IMR-90 (cell line): ENCODE measurements around the gene MZB1. TPM values are rescaled to one million over a fixed set of nuclear protein-coding genes. Genes with fewer than 3 reads are reported as not detected.

Source experiments
- ATAC-seq: fragments of 200-7000 bp; cut with Tn5 transposase; 2 replicates; pipeline ENCODE4 v1.9.1; 2020; ENCODE audit warnings: low read depth, mild to moderate bottlenecking, moderate library complexity
- BruUV-seq: library from RNA; stranded (reverse); fragments of 400-500 nt; replicated peaks from 2 replicates; lab custom pipeline; 2021; lab: Mats Ljungman, UMichigan
- CTCF ChIA-PET: fragments of 300-600 bp; formaldehyde crosslinking; extraction: SDS; loops from one replicate; lab custom pipeline; 2021; ENCODE audit warnings: antibody characterized with exemption; lab: Yijun Ruan, JAX
- POLR2A ChIA-PET: fragments of 300-600 bp; sonication (Branson Sonifier 250); formaldehyde crosslinking; loops from one replicate; lab custom pipeline; 2022; ENCODE audit warnings: antibody characterized with exemption; ENCODE audit not compliant: unreplicated experiment; lab: Charles Lee
- DNase-seq: peaks from one replicate; pipeline ENCODE4 v3.0.0; 2013
- H2AFZ ChIP-seq: replicated peaks from 2 replicates; pipeline ENCODE3; 2013; ENCODE audit warnings: low read length, mild to moderate bottlenecking; ENCODE audit not compliant: poor library complexity
- H2AK5ac ChIP-seq: 2 replicates; pipeline ENCODE4 v1.6.1; 2013; ENCODE audit warnings: low read depth, low read length, inconsistent platforms
- H2AK9ac ChIP-seq: replicated peaks from 2 replicates; pipeline ENCODE3; 2013; ENCODE audit warnings: mild to moderate bottlenecking, low read depth, low read length, moderate library complexity; ENCODE audit not compliant: poor library complexity
- H2BK120ac ChIP-seq: 2 replicates; pipeline ENCODE4 v1.6.1; 2013; ENCODE audit warnings: low read depth, low read length, inconsistent platforms
- H2BK15ac ChIP-seq: 3 replicates; pipeline ENCODE4 v1.6.1; 2013; ENCODE audit warnings: low read depth, low read length, inconsistent platforms
- H2BK20ac ChIP-seq: 2 replicates; pipeline ENCODE4 v1.6.1; 2013; ENCODE audit warnings: low read depth, mild to moderate bottlenecking, inconsistent platforms, low read length, moderate library complexity
- H2BK5ac ChIP-seq: 2 replicates; pipeline ENCODE4 v1.6.1; 2013; ENCODE audit warnings: mild to moderate bottlenecking, low read depth, low read length, inconsistent platforms; ENCODE audit not compliant: poor library complexity, severe bottlenecking
- H3K14ac ChIP-seq: replicated peaks from 2 replicates; pipeline ENCODE4 v1.6.1; 2013; ENCODE audit warnings: low read depth, low read length, inconsistent platforms
- H3K18ac ChIP-seq: 2 replicates; pipeline ENCODE4 v1.6.1; 2013; ENCODE audit warnings: low read depth, low read length, control low read depth
- H3K23ac ChIP-seq: 2 replicates; pipeline ENCODE4 v1.6.1; 2013; ENCODE audit warnings: low read depth, low read length, inconsistent platforms
- H3K27ac ChIP-seq: 2 replicates; pipeline ENCODE4 v1.5.1; 2013; ENCODE audit warnings: mild to moderate bottlenecking, control low read depth, low read length; ENCODE audit not compliant: insufficient read depth
- H3K27me3 ChIP-seq: 2 replicates; pipeline ENCODE4 v1.6.1; 2013; ENCODE audit warnings: low read length; ENCODE audit not compliant: control insufficient read depth, insufficient read depth
- H3K36me3 ChIP-seq: 2 replicates; pipeline ENCODE4 v1.6.1; 2013; ENCODE audit warnings: low read length, mixed read lengths; ENCODE audit not compliant: control insufficient read depth, insufficient read depth
- H3K4ac ChIP-seq: 2 replicates; pipeline ENCODE4 v1.6.1; 2013; ENCODE audit warnings: low read depth, low read length, inconsistent platforms
- H3K4me1 ChIP-seq: 2 replicates; pipeline ENCODE4 v1.6.1; 2013; ENCODE audit warnings: low read length, mixed read lengths; ENCODE audit not compliant: control insufficient read depth, insufficient read depth
- H3K4me2 ChIP-seq: 2 replicates; pipeline ENCODE4 v1.6.1; 2013; ENCODE audit warnings: low read depth, mild to moderate bottlenecking, control low read depth, low read length, moderate library complexity
- H3K4me3 ChIP-seq: 2 replicates; pipeline ENCODE4 v1.5.1; 2013; ENCODE audit warnings: low read depth, mild to moderate bottlenecking, control low read depth, low read length, moderate library complexity; ENCODE audit not compliant: insufficient read depth
- H3K56ac ChIP-seq: 2 replicates; pipeline ENCODE4 v1.6.1; 2013; ENCODE audit warnings: low read length, inconsistent platforms; ENCODE audit not compliant: insufficient read depth; ENCODE audit errors: extremely low read depth
- H3K79me1 ChIP-seq, 2 experiments: 2 replicates each; pipeline ENCODE4 v1.6.1; 2013; ENCODE audit warnings: low read length in 2 of 2, inconsistent platforms in 1 of 2, low read depth in 1 of 2
- H3K9ac ChIP-seq: 2 replicates; pipeline ENCODE4 v1.6.1; 2013; ENCODE audit warnings: low read depth, low read length, control low read depth
- H3K9me1 ChIP-seq: 2 replicates; pipeline ENCODE4 v1.6.1; 2013; ENCODE audit warnings: low read length, inconsistent platforms; ENCODE audit not compliant: insufficient read depth
- H3K9me3 ChIP-seq: 2 replicates; pipeline ENCODE4 v1.6.1; 2013; ENCODE audit warnings: low read length; ENCODE audit not compliant: control insufficient read depth, insufficient read depth
- H4K20me1 ChIP-seq: 2 replicates; pipeline ENCODE4 v1.6.1; 2013; ENCODE audit warnings: low read length, inconsistent platforms; ENCODE audit not compliant: insufficient read depth
- H4K5ac ChIP-seq: 2 replicates; pipeline ENCODE4 v1.6.1; 2013; ENCODE audit warnings: mild to moderate bottlenecking, low read depth, low read length, control low read depth
- H4K8ac ChIP-seq, 2 experiments: 2 replicates each; pipeline ENCODE4 v1.6.1; 2013; ENCODE audit warnings: low read depth in 2 of 2, low read length in 2 of 2, control low read depth in 1 of 2, inconsistent platforms in 1 of 2
- H4K91ac ChIP-seq: 2 replicates; pipeline ENCODE4 v1.6.1; 2013; ENCODE audit warnings: low read depth, low read length, inconsistent platforms; ENCODE audit not compliant: insufficient read depth
- BHLHE40 ChIP-seq: fragments of 150-350 bp; IDR thresholded peaks from 2 replicates; pipeline ENCODE4 v1.6.1; 2016; ENCODE audit warnings: mild to moderate bottlenecking, low read depth, low read length
- CHD1 ChIP-seq: IDR thresholded peaks from 2 replicates; pipeline ENCODE4 v1.6.1; 2012; ENCODE audit warnings: low read depth, low read length, improper control_type of control experiment
- ELK1 ChIP-seq: fragments of 150-350 bp; IDR thresholded peaks from 2 replicates; pipeline ENCODE4 v1.6.1; 2016; ENCODE audit warnings: low read depth, mild to moderate bottlenecking, low read length, moderate library complexity, borderline replicate concordance
- MAFK ChIP-seq: IDR thresholded peaks from 2 replicates; pipeline ENCODE4 v1.6.1; 2012; ENCODE audit warnings: low read depth, low read length, improper control_type of control experiment
- MAZ ChIP-seq: IDR thresholded peaks from 2 replicates; pipeline ENCODE4 v1.6.1; 2012; ENCODE audit warnings: low read depth, mild to moderate bottlenecking, low read length, improper control_type of control experiment, moderate library complexity, borderline replicate concordance
- MXI1 ChIP-seq: IDR thresholded peaks from 2 replicates; pipeline ENCODE4 v1.6.1; 2012; ENCODE audit warnings: low read depth, mild to moderate bottlenecking, low read length, moderate library complexity, borderline replicate concordance
- NFE2L2 ChIP-seq: fragments of 150-350 bp; IDR thresholded peaks from 2 replicates; pipeline ENCODE4 v1.6.1; 2016; ENCODE audit warnings: low read depth, mild to moderate bottlenecking, low read length
- POLR2A ChIP-seq: IDR thresholded peaks from 2 replicates; pipeline ENCODE4 v1.6.1; 2012; ENCODE audit warnings: mild to moderate bottlenecking, low read depth, low read length
- RAD21 ChIP-seq: IDR thresholded peaks from 2 replicates; pipeline ENCODE4 v1.6.1; 2012; ENCODE audit warnings: low read length, improper control_type of control experiment
- RFX5 ChIP-seq: IDR thresholded peaks from 2 replicates; pipeline ENCODE4 v1.8.0; 2012; ENCODE audit warnings: low read depth, mild to moderate bottlenecking, low read length, moderate library complexity
- SMC3 ChIP-seq: fragments of 150-350 bp; IDR thresholded peaks from 2 replicates; pipeline ENCODE4 v1.6.1; 2016; ENCODE audit warnings: low read depth, mild to moderate bottlenecking, antibody characterized with exemption, low read length, moderate library complexity
- WGBS, 2 experiments: methylation state at CpG; one replicate each; pipeline versions ENCODE4 v1.1.5 to v1.1.7; 2013; ENCODE audit warnings: missing lambda C conversion rate in 2 of 2; ENCODE audit not compliant: insufficient read length in 1 of 2; ENCODE audit errors: extremely low coverage in 2 of 2; 5-methylcytosine and 5-hydroxymethylcytosine counted together
- dilution Hi-C: fragments of 300-500 bp; cut with HindIII; formaldehyde crosslinking; loops from one replicate; pipeline ENCODE4 v1.14.3; 2018; ENCODE audit warnings: low sequenced_read_pairs; ENCODE audit not compliant: unreplicated experiment
- in situ Hi-C: fragments of 300-500 bp; cut with MboI; formaldehyde crosslinking; loops from 3 replicates; pipeline ENCODE4 v1.14.3; 2019; ENCODE audit warnings: low sequenced_read_pairs, inconsistent platforms, mixed read lengths
- intact Hi-C: fragments of 100-400 bp; cut with micrococcal nuclease; formaldehyde crosslinking; loops from 2 replicates; pipeline ENCODE4 v1.10.0; 2022
- polyA plus RNA-seq, 3 experiments: library from polyadenylated mRNA; depleted of rRNA; stranded (reverse); fragments of >200 nt; gene quantifications; 2 replicates each; pipeline ENCODE4 v1.2.3, GENCODE V29; 2012; ENCODE audit warnings: low replicate concordance in 1 of 3
- total RNA-seq: library from RNA; depleted of rRNA; stranded (reverse); fragments of >200 nt; gene quantifications from 2 replicates; pipeline ENCODE4 v1.2.3, GENCODE V29; 2012
- TF ChIP-seq, protein P1 (sequence below): conservative IDR thresholded peaks from 2 replicates; pipeline ENCODE4 v1.5.1; 2012; ENCODE audit warnings: mild to moderate bottlenecking, low read depth, low read length, improper control_type of control experiment

MZB1 gene
- total and polyA plus RNA-seq, 2 of the 4 experiments (the other 2 are of a cell fraction): not detected

- TF ChIP-seq POLR2A (no peak), RAD21 (no peak)
Measured at GRCh38 chr5:139381837-139382761, 7.6 kb downstream of the MZB1 start (continued).

GRCh38 chr5:139379626-139380449 is 9.9 kb downstream of the MZB1 start:
- intact Hi-C loops: no loop called here
- no TSS peak for BruUV-seq
- Histone ChIP-seq H4K91ac (no peak overlapping the region), H3K36me3 (peaks cover 8% of the 10 kb centered on the region; the same call in 1 of the 2 replicates), H3K18ac (no peak overlapping the region), H3K4ac (no peak overlapping the region), H2AFZ (no peak overlapping the region), H3K27ac (no peak overlapping the region), H3K27me3 (no peaks in the 10 kb centered on the region), H3K79me1 (no peaks in the 10 kb centered on the region), H2AK5ac (no peak overlapping the region), H4K5ac (no peak overlapping the region), H3K4me2 (no peak overlapping the region), H3K23ac (no peak overlapping the region), H3K56ac (no peak overlapping the region), H3K4me1 (peaks cover 3% of the 10 kb centered on the region; the same call in 1 of the 2 replicates), H4K20me1 (no peaks in the 10 kb centered on the region), H3K14ac (no peak overlapping the region), H3K9me1 (peaks cover 4% of the 10 kb centered on the region; the same call in 1 of the 2 replicates), H4K8ac (no peak overlapping the region), H2BK15ac (no peak overlapping the region), H2BK120ac (no peak overlapping the region), H3K9me3 (no peaks in the 10 kb centered on the region), H2BK5ac (no peak overlapping the region), H2BK20ac (no peak overlapping the region), H3K9ac (no peak overlapping the region), H3K4me3 (no peak overlapping the region), H2AK9ac (no peak overlapping the region)
- ChIA-PET POLR2A (no interaction called here), CTCF (no interaction called here)
- DNase-seq (no peak), ATAC-seq (no peak)
- 93% methylated on average over 10 of the region's 15 CpGs; no CpG with 5 or more reads in 1 of the 2 experiments for WGBS, 2 experiments
- dilution Hi-C loops: no loop called here
- in situ Hi-C loops: no loop called here
- TF ChIP-seq SMC3 (no peak), BHLHE40 (no peak), ELK1 (no peak), MAFK (no peak), CHD1 (no peak), RFX5 (no peak), NFE2L2 (no peak), MXI1 (no peak), MAZ (no peak), RAD21 (no peak)
- TF ChIP-seq, protein P1, sequence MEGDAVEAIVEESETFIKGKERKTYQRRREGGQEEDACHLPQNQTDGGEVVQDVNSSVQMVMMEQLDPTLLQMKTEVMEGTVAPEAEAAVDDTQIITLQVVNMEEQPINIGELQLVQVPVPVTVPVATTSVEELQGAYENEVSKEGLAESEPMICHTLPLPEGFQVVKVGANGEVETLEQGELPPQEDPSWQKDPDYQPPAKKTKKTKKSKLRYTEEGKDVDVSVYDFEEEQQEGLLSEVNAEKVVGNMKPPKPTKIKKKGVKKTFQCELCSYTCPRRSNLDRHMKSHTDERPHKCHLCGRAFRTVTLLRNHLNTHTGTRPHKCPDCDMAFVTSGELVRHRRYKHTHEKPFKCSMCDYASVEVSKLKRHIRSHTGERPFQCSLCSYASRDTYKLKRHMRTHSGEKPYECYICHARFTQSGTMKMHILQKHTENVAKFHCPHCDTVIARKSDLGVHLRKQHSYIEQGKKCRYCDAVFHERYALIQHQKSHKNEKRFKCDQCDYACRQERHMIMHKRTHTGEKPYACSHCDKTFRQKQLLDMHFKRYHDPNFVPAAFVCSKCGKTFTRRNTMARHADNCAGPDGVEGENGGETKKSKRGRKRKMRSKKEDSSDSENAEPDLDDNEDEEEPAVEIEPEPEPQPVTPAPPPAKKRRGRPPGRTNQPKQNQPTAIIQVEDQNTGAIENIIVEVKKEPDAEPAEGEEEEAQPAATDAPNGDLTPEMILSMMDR: no peak
